B cell (primary cell): ENCODE data around the gene ARHGAP25. TPM values are rescaled to one million over a fixed set of nuclear protein-coding genes. Genes with fewer than 3 reads are reported as not detected.

Experiments used
- ATAC-seq: fragments of 200-7000 bp; cut with Tn5 transposase; one replicate; pipeline ENCODE4 v1.10.0; 2021; ENCODE audit warnings: low read depth, mild to moderate bottlenecking, moderate number of reproducible peaks, moderate library complexity
- CTCF ChIA-PET: fragments of 350-600 bp; sonication (Branson Sonifier 250); formaldehyde crosslinking; loops from one replicate; lab custom pipeline; 2021; ENCODE audit warnings: antibody characterized with exemption, inconsistent platforms; lab: Charles Lee
- POLR2A ChIA-PET: fragments of 350-600 bp; sonication (Branson Sonifier 250); formaldehyde crosslinking; loops from one replicate; lab custom pipeline; 2021; ENCODE audit warnings: antibody characterized with exemption; lab: Charles Lee
- DNase-seq: peaks from one replicate; pipeline ENCODE4 v3.0.0; 2013
- H2AFZ ChIP-seq: 2 replicates; pipeline ENCODE4 v1.6.1; 2012; ENCODE audit warnings: mild to moderate bottlenecking, low read depth, low read length; ENCODE audit not compliant: insufficient read depth, poor library complexity, severe bottlenecking
- H3K27ac ChIP-seq, 2 donors: 1 replicate in 1 of 2; 2 replicates in 1 of 2; pipeline ENCODE4 v1.5.1; 2012 to 2013; ENCODE audit warnings: low read length in 2 of 2, mild to moderate bottlenecking in 2 of 2, moderate library complexity in 1 of 2
- H3K27me3 ChIP-seq, 4 experiments: fragments of 200-600 bp in 1 of 4; sonication (generic) in 1 of 4; replicated peaks in 1 of 4; 1 replicate in 2 of 4; 2 replicates in 2 of 4; pipeline versions ENCODE4 v1.6.1 to v1.7.0; 2013 to 2016; ENCODE audit warnings: low read length in 3 of 4, mild to moderate bottlenecking in 2 of 4, mixed read lengths in 1 of 4, moderate library complexity in 1 of 4; ENCODE audit not compliant: insufficient read depth in 4 of 4, control insufficient read depth in 3 of 4; ENCODE audit errors: control extremely low read depth in 1 of 4
- H3K36me3 ChIP-seq, 2 experiments: replicated peaks in 1 of 2; 1 replicate in 1 of 2; 2 replicates in 1 of 2; pipeline versions ENCODE4 v1.6.1 to v1.7.1; 2013; ENCODE audit warnings: low read length in 1 of 2; ENCODE audit not compliant: insufficient read depth in 2 of 2, control insufficient read depth in 1 of 2; ENCODE audit errors: control extremely low read depth in 1 of 2, extremely low read depth in 1 of 2
- H3K4me1 ChIP-seq, 2 donors: fragments of 200-600 bp in 1 of 2; sonication (generic) in 1 of 2; 1 replicate in 1 of 2; 2 replicates in 1 of 2; pipeline versions ENCODE4 v1.5.1 to v1.6.1; 2013 to 2017; ENCODE audit warnings: low read length in 2 of 2; ENCODE audit not compliant: control insufficient read depth in 2 of 2, insufficient read depth in 2 of 2
- H3K4me2 ChIP-seq: replicated peaks from 2 replicates; pipeline ENCODE3; 2012; ENCODE audit warnings: mild to moderate bottlenecking, low read depth, low read length; ENCODE audit not compliant: poor library complexity, severe bottlenecking
- H3K4me3 ChIP-seq, 5 experiments: fragments of 200-600 bp in 1 of 5; sonication (generic) in 1 of 5; 1 replicate in 3 of 5; 2 replicates in 2 of 5; pipeline versions ENCODE4 v1.5.1 to v1.7.0; 2011 to 2016; ENCODE audit warnings: low read length in 4 of 5, mild to moderate bottlenecking in 4 of 5, low read depth in 2 of 5, control low read depth in 1 of 5, moderate library complexity in 1 of 5; ENCODE audit not compliant: insufficient read depth in 1 of 5; ENCODE audit errors: control extremely low read depth in 1 of 5, extremely low read depth in 1 of 5
- H3K79me2 ChIP-seq: fragments of 200-600 bp; sonication (generic); one replicate; pipeline ENCODE4 v1.6.0; 2016; ENCODE audit warnings: low read length; ENCODE audit not compliant: control insufficient read depth, insufficient read depth
- H3K9ac ChIP-seq: fragments of 200-600 bp; sonication (generic); 2 replicates; pipeline ENCODE4 v1.6.1; 2017; ENCODE audit warnings: mild to moderate bottlenecking, low read length, moderate library complexity
- H3K9me3 ChIP-seq, 3 donors: one replicate each; pipeline versions ENCODE4 v1.6.1 to v1.7.1; 2013; ENCODE audit warnings: low read length in 2 of 3; ENCODE audit not compliant: control insufficient read depth in 2 of 3, insufficient read depth in 1 of 3; ENCODE audit errors: control extremely low read depth in 1 of 3
- H4K20me1 ChIP-seq: 2 replicates; pipeline ENCODE4 v1.6.0; 2012; ENCODE audit warnings: mild to moderate bottlenecking, low read length; ENCODE audit not compliant: insufficient read depth, control insufficient read depth, poor library complexity, severe bottlenecking
- H3K27ac Mint-ChIP-seq: one replicate; pipeline ENCODE4 v1.8.0; 2021; ENCODE audit warnings: mixed read lengths
- H3K27me3 Mint-ChIP-seq: one replicate; pipeline ENCODE4 v1.8.0; 2021; ENCODE audit warnings: mixed read lengths
- H3K4me1 Mint-ChIP-seq: one replicate; pipeline ENCODE4 v1.8.0; 2021; ENCODE audit warnings: mixed read lengths
- H3K4me3 Mint-ChIP-seq: one replicate; pipeline ENCODE4 v1.8.0; 2021; ENCODE audit warnings: mixed read lengths
- H3K9me3 Mint-ChIP-seq: one replicate; pipeline ENCODE4 v1.8.0; 2022; ENCODE audit warnings: mixed read lengths; ENCODE audit not compliant: insufficient read depth
- EZH2 ChIP-seq: IDR thresholded peaks from 2 replicates; pipeline ENCODE4 v1.6.1; 2012; ENCODE audit warnings: borderline replicate concordance, low read depth, mild to moderate bottlenecking, moderate library complexity, low read length; ENCODE audit not compliant: insufficient read depth, poor library complexity, severe bottlenecking
- WGBS: methylation state at CpG from one replicate; pipeline ENCODE4 v1.1.5; 2013; ENCODE audit warnings: missing lambda C conversion rate; ENCODE audit not compliant: insufficient coverage; 5-methylcytosine and 5-hydroxymethylcytosine counted together
- intact Hi-C: fragments of 100-400 bp; cut with micrococcal nuclease; formaldehyde crosslinking; loops from one replicate; pipeline ENCODE4 v1.10.0; 2022
- polyA plus RNA-seq: library from polyadenylated mRNA; depleted of rRNA; stranded (reverse); fragments of >200 nt; gene quantifications from 2 replicates; pipeline ENCODE4 v1.2.3, GENCODE V29; 2012
- total RNA-seq, 2 donors: library from RNA; stranded (reverse); fragments of 120-200 nt in 1 of 2; gene quantifications; 1 replicate in 1 of 2; 2 replicates in 1 of 2; pipeline versions ENCODE4 v1.2.3 to v1.2.4, GENCODE V29; 2013 to 2022
- TF ChIP-seq, protein P1 (sequence below): fragments of 200-600 bp; IDR thresholded peaks from one replicate; pipeline ENCODE4 v1.8.0; 2022; ENCODE audit warnings: antibody characterized with exemption, mild to moderate bottlenecking

The ARHGAP25 gene
- total and polyA plus RNA-seq, 2 donors (not counting 1 experiment from before 2014, with no cell fraction given): 97.9 to 207 TPM

DNA sequence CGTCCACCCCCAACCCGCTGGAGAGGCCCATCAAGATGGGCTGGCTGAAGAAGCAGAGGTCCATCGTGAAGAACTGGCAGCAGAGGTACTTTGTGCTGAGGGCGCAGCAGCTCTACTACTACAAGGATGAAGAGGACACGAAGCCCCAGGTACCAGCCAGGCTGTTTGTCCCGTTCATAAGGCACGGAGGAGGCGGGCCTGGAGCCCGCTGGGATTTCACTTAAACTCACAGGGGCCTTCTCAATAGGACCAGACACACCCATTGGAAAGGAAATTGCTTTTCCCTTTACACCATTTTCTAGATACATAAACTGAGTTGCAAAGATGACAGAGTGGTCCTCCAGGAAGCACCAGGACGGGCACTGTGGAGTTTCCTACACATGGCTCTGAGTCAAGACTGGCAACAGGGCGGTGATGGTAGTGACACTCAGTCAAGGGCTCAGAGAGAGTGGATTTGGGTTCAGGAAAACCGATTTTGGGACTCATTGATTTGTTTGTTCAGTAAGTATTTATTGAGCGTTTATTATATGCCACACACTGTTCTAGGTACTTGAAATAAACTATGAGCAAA lies 40.7 kb downstream of the ARHGAP25 start:
- Histone ChIP-seq H3K36me3 (peaks cover 0 to 44% of the 10 kb centered on the region in 2 experiments), H4K20me1 (peaks cover 16% of the 10 kb centered on the region), H3K27me3 (no peaks in the 10 kb centered on the region), H3K27ac (peak overlapping the region; percentile 93 to 99), H3K4me1 (peaks cover 83 to 88% of the 10 kb centered on the region in 2 donors), H3K4me3 (peak overlapping the region; percentile 79 to 96 (median 91)), H3K9me3 (no peaks in the 10 kb centered on the region), H3K4me2 (peak overlapping the region; percentile 83), H3K9ac (peak overlapping the region; percentile 96), H2AFZ (peak overlapping the region; percentile 47), H3K79me2 (peaks cover 96% of the 10 kb centered on the region)
- Mint-ChIP-seq H3K4me1 (peaks cover 80% of the 10 kb centered on the region), H3K27ac (peak overlapping the region; percentile 98), H3K4me3 (peak overlapping the region; percentile 99), H3K9me3 (no peaks in the 10 kb centered on the region), H3K27me3 (no peaks in the 10 kb centered on the region)
- ChIA-PET POLR2A (interaction anchor here (1.0 to 4.4 kb wide), 7 partner anchors 9 to 133 kb away, joined by 3 to 58 read pairs (median 8); no protein-coding TSS in a partner anchor), CTCF (interaction anchor here (0.6 to 21.9 kb wide), 26 partner anchors 8 to 312 kb away, joined by 3 to 425 read pairs (median 8); no protein-coding TSS in a partner anchor)
- 35% methylated on average over 8 of the region's 13 CpGs for WGBS
- no peak for ATAC-seq
- TF ChIP-seq EZH2: no peak
- TF ChIP-seq, protein P1, sequence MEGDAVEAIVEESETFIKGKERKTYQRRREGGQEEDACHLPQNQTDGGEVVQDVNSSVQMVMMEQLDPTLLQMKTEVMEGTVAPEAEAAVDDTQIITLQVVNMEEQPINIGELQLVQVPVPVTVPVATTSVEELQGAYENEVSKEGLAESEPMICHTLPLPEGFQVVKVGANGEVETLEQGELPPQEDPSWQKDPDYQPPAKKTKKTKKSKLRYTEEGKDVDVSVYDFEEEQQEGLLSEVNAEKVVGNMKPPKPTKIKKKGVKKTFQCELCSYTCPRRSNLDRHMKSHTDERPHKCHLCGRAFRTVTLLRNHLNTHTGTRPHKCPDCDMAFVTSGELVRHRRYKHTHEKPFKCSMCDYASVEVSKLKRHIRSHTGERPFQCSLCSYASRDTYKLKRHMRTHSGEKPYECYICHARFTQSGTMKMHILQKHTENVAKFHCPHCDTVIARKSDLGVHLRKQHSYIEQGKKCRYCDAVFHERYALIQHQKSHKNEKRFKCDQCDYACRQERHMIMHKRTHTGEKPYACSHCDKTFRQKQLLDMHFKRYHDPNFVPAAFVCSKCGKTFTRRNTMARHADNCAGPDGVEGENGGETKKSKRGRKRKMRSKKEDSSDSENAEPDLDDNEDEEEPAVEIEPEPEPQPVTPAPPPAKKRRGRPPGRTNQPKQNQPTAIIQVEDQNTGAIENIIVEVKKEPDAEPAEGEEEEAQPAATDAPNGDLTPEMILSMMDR: no peak
- DNase-seq: no peak
- intact Hi-C loops: loop anchor here (2.0 to 5.0 kb wide), 3 partner anchors 37 to 67 kb away; partner anchors contain the start of gene ARHGAP25

DNA sequence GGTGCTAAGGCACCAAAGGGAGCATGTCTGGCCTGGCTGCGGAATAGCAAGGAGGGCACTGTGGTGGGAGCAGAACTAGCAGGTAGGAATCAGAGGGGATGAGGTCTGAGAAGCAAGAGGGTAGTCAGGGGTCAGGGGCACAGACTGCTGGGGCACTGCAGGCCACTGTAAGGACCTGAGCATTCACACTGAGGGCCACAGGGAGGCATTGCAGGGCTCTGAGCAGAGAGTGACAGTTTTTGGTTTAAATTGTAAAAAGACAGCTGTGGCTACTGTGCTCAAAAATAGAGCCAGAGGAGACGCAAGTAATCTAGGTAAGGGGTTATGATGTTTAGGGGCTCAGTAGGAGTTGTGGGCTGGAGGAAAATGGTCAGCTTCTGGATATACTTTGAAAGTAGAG lies 41.5 kb downstream of the ARHGAP25 start:
- ChIA-PET CTCF (interaction anchor here (0.8 to 21.9 kb wide), 33 partner anchors 8 to 313 kb away, joined by 3 to 425 read pairs (median 6); partner anchors contain the start of gene ARHGAP25), POLR2A (interaction anchor here (0.7 to 4.4 kb wide), 10 partner anchors 10 to 132 kb away, joined by 3 to 58 read pairs (median 4); no protein-coding TSS in a partner anchor)
- ATAC-seq (peak; percentile 14), DNase-seq (no peak)
- Mint-ChIP-seq H3K27me3 (no peaks in the 10 kb centered on the region), H3K4me3 (peak overlapping the region; percentile 99), H3K4me1 (peaks cover 80% of the 10 kb centered on the region), H3K27ac (peak overlapping the region; percentile 98), H3K9me3 (no peaks in the 10 kb centered on the region)
- Histone ChIP-seq H3K27ac (peak overlapping the region; percentile 93 to 99), H4K20me1 (peaks cover 16% of the 10 kb centered on the region), H3K9me3 (no peaks in the 10 kb centered on the region), H3K4me2 (peak overlapping the region; percentile 83), H3K4me3 (peak overlapping the region; percentile 79 to 96 (median 91)), H3K79me2 (peaks cover 99% of the 10 kb centered on the region), H3K27me3 (no peaks in the 10 kb centered on the region), H2AFZ (no peak overlapping the region), H3K4me1 (peaks cover 83 to 88% of the 10 kb centered on the region in 2 donors), H3K9ac (peak overlapping the region; percentile 96), H3K36me3 (peaks cover under 1 to 51% of the 10 kb centered on the region in 2 experiments)
- WGBS: 25% methylated on average over 2 of the region's 2 CpGs
- intact Hi-C loops: loop anchor here (1.0 to 5.0 kb wide), 4 partner anchors 8 to 61 kb away; no protein-coding TSS in a partner anchor
- TF ChIP-seq EZH2: no peak
- TF ChIP-seq, protein P1: peak; percentile 39
